Activated B cell treated with CpG ODN at 0.5 μM for 24 hours (primary cell): ENCODE measurements around the gene INPP5A. TPM values are rescaled to one million over a fixed set of nuclear protein-coding genes. Genes with fewer than 3 reads are reported as not detected.

ENCODE experiments used
- ATAC-seq: fragments of 200-7000 bp; cut with Tn5 transposase; one replicate; pipeline ENCODE4 v1.10.0; 2021; ENCODE audit warnings: low read depth, mild to moderate bottlenecking, moderate library complexity
- CTCF ChIA-PET: fragments of 350-600 bp; sonication (Branson Sonifier 250); formaldehyde crosslinking; loops from one replicate; lab custom pipeline; 2021; ENCODE audit warnings: antibody characterized with exemption; lab: Charles Lee
- POLR2A ChIA-PET: fragments of 350-600 bp; sonication (Branson Sonifier 250); formaldehyde crosslinking; loops from one replicate; lab custom pipeline; 2021; ENCODE audit warnings: antibody characterized with exemption; lab: Charles Lee
- DNase-seq: peaks from one replicate; pipeline ENCODE4 v3.0.0; 2022
- H3K27ac Mint-ChIP-seq: one replicate; pipeline ENCODE4 v1.8.0; 2020; ENCODE audit warnings: mixed read lengths
- H3K27me3 Mint-ChIP-seq: one replicate; pipeline ENCODE4 v1.8.0; 2021; ENCODE audit warnings: mixed read lengths
- H3K36me3 Mint-ChIP-seq: one replicate; pipeline ENCODE4 v1.8.0; 2021; ENCODE audit warnings: low read depth, mixed read lengths
- H3K4me1 Mint-ChIP-seq: one replicate; pipeline ENCODE4 v1.8.0; 2021; ENCODE audit warnings: mixed read lengths
- H3K4me3 Mint-ChIP-seq: one replicate; pipeline ENCODE4 v1.8.0; 2020; ENCODE audit warnings: mild to moderate bottlenecking, mixed read lengths
- H3K9me3 Mint-ChIP-seq: one replicate; pipeline ENCODE4 v1.8.0; 2020; ENCODE audit warnings: mixed read lengths
- CTCF ChIP-seq: fragments of 200-600 bp; IDR thresholded peaks from one replicate; pipeline ENCODE4 v1.8.0; 2022; ENCODE audit warnings: antibody characterized with exemption, mild to moderate bottlenecking
- intact Hi-C: fragments of 100-400 bp; cut with micrococcal nuclease; formaldehyde crosslinking; loops from one replicate; pipeline ENCODE4 v1.15.1; 2024
- total RNA-seq: library from RNA; stranded (reverse); gene quantifications from 2 replicates; pipeline ENCODE4 v1.2.3, GENCODE V29; 2022

Gene INPP5A
- total RNA-seq, 1 donor from 2014 or later: 24.9 TPM

- no peak for TF ChIP-seq CTCF
- no peaks in the 10 kb centered on the region for H3K9me3 Mint-ChIP-seq
- intact Hi-C loops: no loop called here
- H3K4me3 Mint-ChIP-seq: no peak overlapping the region
- peaks cover 8% of the 10 kb centered on the region for H3K36me3 Mint-ChIP-seq
- peaks cover 5% of the 10 kb centered on the region for H3K4me1 Mint-ChIP-seq
- ChIA-PET POLR2A (no interaction called here), CTCF (no interaction called here)
- no peak overlapping the region for H3K27ac Mint-ChIP-seq
- H3K27me3 Mint-ChIP-seq: peaks cover 15% of the 10 kb centered on the region
- no peak for DNase-seq
- ATAC-seq: no peak
These were observed 250.1 kb downstream of the INPP5A start for GRCh38 chr10:132787495-132788179.

GRCh38 chr10:132788180-132788830, 250.7 kb downstream of the INPP5A start:
- CTCF ChIA-PET: no interaction called here
- Mint-ChIP-seq H3K4me3 (no peak overlapping the region), H3K4me1 (peaks cover 5% of the 10 kb centered on the region), H3K27me3 (peaks cover 15% of the 10 kb centered on the region), H3K36me3 (peaks cover 1% of the 10 kb centered on the region), H3K9me3 (no peaks in the 10 kb centered on the region), H3K27ac (no peak overlapping the region)
- TF ChIP-seq CTCF: no peak
- no peak for ATAC-seq
- DNase-seq: no peak
- intact Hi-C loops: no loop called here
- POLR2A ChIA-PET: no interaction called here

- POLR2A ChIA-PET: no interaction called here
- H3K36me3 Mint-ChIP-seq: no peaks in the 10 kb centered on the region
- no peaks in the 10 kb centered on the region for H3K9me3 Mint-ChIP-seq
- H3K27me3 Mint-ChIP-seq: peaks cover 10% of the 10 kb centered on the region
- TF ChIP-seq CTCF: no peak
- H3K4me3 Mint-ChIP-seq: no peak overlapping the region
- DNase-seq (no peak), ATAC-seq (no peak)
- H3K27ac Mint-ChIP-seq: no peak overlapping the region
- intact Hi-C loops: no loop called here
- H3K4me1 Mint-ChIP-seq: peaks cover 3% of the 10 kb centered on the region
- CTCF ChIA-PET: no interaction called here
These were observed 251.2 kb downstream of the INPP5A start for GRCh38 chr10:132788831-132789219.

- Mint-ChIP-seq H3K27me3 (peaks cover 10% of the 10 kb centered on the region), H3K36me3 (no peaks in the 10 kb centered on the region), H3K27ac (no peak overlapping the region), H3K4me3 (no peak overlapping the region), H3K9me3 (no peaks in the 10 kb centered on the region), H3K4me1 (no peaks in the 10 kb centered on the region)
- TF ChIP-seq CTCF: no peak
- ChIA-PET POLR2A (no interaction called here), CTCF (no interaction called here)
- intact Hi-C loops: no loop called here
- DNase-seq (no peak), ATAC-seq (no peak)
These were observed 252.1 kb downstream of the INPP5A start for GRCh38 chr10:132789659-132790148.

- ATAC-seq: no peak
- no peaks in the 10 kb centered on the region for H3K36me3 Mint-ChIP-seq
- ChIA-PET POLR2A (no interaction called here), CTCF (no interaction called here)
- H3K4me3 Mint-ChIP-seq: no peak overlapping the region
- peaks cover 11% of the 10 kb centered on the region for H3K27me3 Mint-ChIP-seq
- no peaks in the 10 kb centered on the region for H3K4me1 Mint-ChIP-seq
- DNase-seq: no peak
- no peaks in the 10 kb centered on the region for H3K9me3 Mint-ChIP-seq
- TF ChIP-seq CTCF: no peak
- no peak overlapping the region for H3K27ac Mint-ChIP-seq
- intact Hi-C loops: no loop called here
These were observed 252.9 kb downstream of the INPP5A start for GRCh38 chr10:132790470-132790869.
